OCI-LY3 (cell line): ENCODE data around the gene TLE5.

Source experiments
- CTCF ChIP-seq: fragments of 200-600, 300-600 bp; sonication (generic); IDR thresholded peaks from 2 replicates; pipeline ENCODE4 v1.5.1; 2014; ENCODE audit warnings: antibody characterized with exemption, low read length, low read depth
- EZH2phosphoT487 ChIP-seq: fragments of 200-600 bp; shearing (Covaris generic); IDR thresholded peaks from 2 replicates; pipeline ENCODE4 v1.6.1; 2018; ENCODE audit warnings: antibody characterized with exemption, mixed run types, low read depth

- TF ChIP-seq CTCF (no peak), EZH2phosphoT487 (no peak)
These were observed 17.1 kb downstream of the TLE5 start for GRCh38 chr19:3045191-3045590.
